Gastroesophageal sphincter (tissue), 3 donors: ENCODE results near the gene RPUSD3.

Source experiments
- EP300 ChIP-seq: sonication (generic); formaldehyde crosslinking; IDR thresholded peaks from one replicate; pipeline ENCODE4 v1.6.1; 2017; ENCODE audit warnings: antibody characterized with exemption, mild to moderate bottlenecking
- POLR2A ChIP-seq, 2 donors: fragments of 450-650 bp; IDR thresholded peaks; one replicate each; pipeline ENCODE4 v1.6.1; 2017; ENCODE audit warnings: antibody characterized with exemption in 2 of 2, mild to moderate bottlenecking in 2 of 2, moderate library complexity in 1 of 2
- POLR2AphosphoS5 ChIP-seq: sonication (generic); formaldehyde crosslinking; IDR thresholded peaks from one replicate; pipeline ENCODE4 v1.6.1; 2017; ENCODE audit warnings: antibody characterized with exemption
- TF ChIP-seq, protein P1 (sequence below), 4 experiments: fragments of 200-600 bp in 2 of 4; fragments of 450-650 bp in 2 of 4; sonication (generic) in 1 of 4; IDR thresholded peaks; one replicate each; pipeline ENCODE4 v1.5.1; 2017 to 2019; ENCODE audit warnings: antibody characterized with exemption in 4 of 4, mild to moderate bottlenecking in 2 of 4, moderate library complexity in 2 of 4

DNA sequence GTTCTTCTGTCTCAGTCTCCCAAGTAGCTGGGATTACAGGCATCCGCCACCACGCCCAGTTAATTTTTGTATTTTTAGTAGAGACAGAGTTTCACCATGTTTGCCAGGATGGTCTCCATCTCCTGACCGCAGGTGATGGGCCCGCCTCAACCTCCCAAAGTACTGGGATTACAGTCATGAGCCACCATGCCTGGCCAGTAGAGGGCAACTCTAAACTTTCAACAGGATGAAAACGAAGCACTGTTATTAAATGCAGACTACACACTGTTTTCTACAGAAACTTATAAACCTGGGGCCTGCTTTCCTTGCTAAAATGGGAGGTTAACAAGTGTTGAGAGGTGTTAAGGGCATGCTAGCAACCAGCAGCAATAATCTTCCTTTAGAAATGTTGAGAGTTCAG lies 43.3 kb downstream of the RPUSD3 start:
- TF ChIP-seq, protein P1, sequence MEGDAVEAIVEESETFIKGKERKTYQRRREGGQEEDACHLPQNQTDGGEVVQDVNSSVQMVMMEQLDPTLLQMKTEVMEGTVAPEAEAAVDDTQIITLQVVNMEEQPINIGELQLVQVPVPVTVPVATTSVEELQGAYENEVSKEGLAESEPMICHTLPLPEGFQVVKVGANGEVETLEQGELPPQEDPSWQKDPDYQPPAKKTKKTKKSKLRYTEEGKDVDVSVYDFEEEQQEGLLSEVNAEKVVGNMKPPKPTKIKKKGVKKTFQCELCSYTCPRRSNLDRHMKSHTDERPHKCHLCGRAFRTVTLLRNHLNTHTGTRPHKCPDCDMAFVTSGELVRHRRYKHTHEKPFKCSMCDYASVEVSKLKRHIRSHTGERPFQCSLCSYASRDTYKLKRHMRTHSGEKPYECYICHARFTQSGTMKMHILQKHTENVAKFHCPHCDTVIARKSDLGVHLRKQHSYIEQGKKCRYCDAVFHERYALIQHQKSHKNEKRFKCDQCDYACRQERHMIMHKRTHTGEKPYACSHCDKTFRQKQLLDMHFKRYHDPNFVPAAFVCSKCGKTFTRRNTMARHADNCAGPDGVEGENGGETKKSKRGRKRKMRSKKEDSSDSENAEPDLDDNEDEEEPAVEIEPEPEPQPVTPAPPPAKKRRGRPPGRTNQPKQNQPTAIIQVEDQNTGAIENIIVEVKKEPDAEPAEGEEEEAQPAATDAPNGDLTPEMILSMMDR (IDR thresholded peaks at IDR 0.05) = peak in 1 of 4 experiments; percentile 6
- TF ChIP-seq POLR2AphosphoS5 = no peak
- no peak for TF ChIP-seq POLR2A (IDR thresholded peaks at IDR 0.05)
- TF ChIP-seq EP300 = no peak
